ENCODE results near the gene OR6C74. TPM values are rescaled to one million over a fixed set of nuclear protein-coding genes. Genes with fewer than 3 reads are reported as not detected.

OR6C74 gene
- total RNA-seq, 1 experiment from 2014 or later, result not detected

DNA sequence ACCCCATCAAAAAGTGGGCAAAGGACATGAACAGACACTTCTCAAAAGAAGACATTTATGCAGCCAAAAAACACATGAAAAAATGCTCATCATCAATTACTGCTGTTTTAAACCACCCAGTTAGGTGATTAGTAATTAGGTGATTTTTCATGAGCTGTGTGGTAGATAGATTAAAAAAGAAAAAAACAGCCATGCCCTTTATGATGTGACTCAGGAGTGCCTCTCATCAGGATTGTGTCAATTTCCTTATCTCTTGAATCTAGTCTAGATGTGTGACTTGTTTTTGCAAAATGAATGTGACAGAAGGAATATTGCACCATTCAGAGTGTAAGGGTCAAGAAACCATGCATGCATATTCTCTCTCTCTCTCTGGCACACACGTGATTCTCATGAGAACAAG is 17.9 kb upstream of the OR6C74 start:
- no peak for ATAC-seq
- RAD21 ChIA-PET (ENCODE audit: low non-redundant PET in 1 of 2, low total read pairs in 2 of 2, uncharacterized antibody in 2 of 2, unreplicated experiment in 2 of 2), result no interaction called here
- BruUV-seq (replicated peaks), result no TSS peak
- CTCF ChIA-PET, result no interaction called here
- Histone ChIP-seq H3K9me2 (ENCODE audit: insufficient read depth) (no peaks in the 10 kb centered on the region), H4K20me1 (ENCODE audit: insufficient read depth) (no peaks in the 10 kb centered on the region), H3K4me1 (ENCODE audit: control insufficient read depth in 1 of 2, insufficient read depth in 2 of 2, low read length in 2 of 2) (no peaks in the 10 kb centered on the region), H2AFZ (ENCODE audit: low read depth, low read length, poor library complexity, severe bottlenecking) (no peak overlapping the region), H3K9ac (ENCODE audit: low read length) (no peak overlapping the region), H3K27me3 (ENCODE audit: insufficient read depth, low read length) (peaks cover 47% of the 10 kb centered on the region), H3K9me3 (ENCODE audit: control insufficient read depth in 1 of 2, insufficient read depth in 1 of 2, low read depth in 1 of 2, low read length in 2 of 2) (no peaks in the 10 kb centered on the region), H3K4me3 (replicated peaks in 1 of 2; ENCODE audit: low read depth in 1 of 2, low read length in 2 of 2) (no peak overlapping the region), H3K79me2 (ENCODE audit: insufficient read depth, low read length) (no peaks in the 10 kb centered on the region), H3K27ac (ENCODE audit: low read depth, low read length) (no peak overlapping the region), H3K36me3 (ENCODE audit: control insufficient read depth in 1 of 2, insufficient read depth in 2 of 2, low read length in 2 of 2) (no peaks in the 10 kb centered on the region), H3K4me2 (ENCODE audit: low read length) (no peak overlapping the region)
- intact Hi-C loops (cut with micrococcal nuclease), result no loop called here
- TF ChIP-seq CEBPB (IDR thresholded peaks at IDR 0.05; ENCODE audit: low read depth), result no peak
- TF ChIP-seq, protein P1, sequence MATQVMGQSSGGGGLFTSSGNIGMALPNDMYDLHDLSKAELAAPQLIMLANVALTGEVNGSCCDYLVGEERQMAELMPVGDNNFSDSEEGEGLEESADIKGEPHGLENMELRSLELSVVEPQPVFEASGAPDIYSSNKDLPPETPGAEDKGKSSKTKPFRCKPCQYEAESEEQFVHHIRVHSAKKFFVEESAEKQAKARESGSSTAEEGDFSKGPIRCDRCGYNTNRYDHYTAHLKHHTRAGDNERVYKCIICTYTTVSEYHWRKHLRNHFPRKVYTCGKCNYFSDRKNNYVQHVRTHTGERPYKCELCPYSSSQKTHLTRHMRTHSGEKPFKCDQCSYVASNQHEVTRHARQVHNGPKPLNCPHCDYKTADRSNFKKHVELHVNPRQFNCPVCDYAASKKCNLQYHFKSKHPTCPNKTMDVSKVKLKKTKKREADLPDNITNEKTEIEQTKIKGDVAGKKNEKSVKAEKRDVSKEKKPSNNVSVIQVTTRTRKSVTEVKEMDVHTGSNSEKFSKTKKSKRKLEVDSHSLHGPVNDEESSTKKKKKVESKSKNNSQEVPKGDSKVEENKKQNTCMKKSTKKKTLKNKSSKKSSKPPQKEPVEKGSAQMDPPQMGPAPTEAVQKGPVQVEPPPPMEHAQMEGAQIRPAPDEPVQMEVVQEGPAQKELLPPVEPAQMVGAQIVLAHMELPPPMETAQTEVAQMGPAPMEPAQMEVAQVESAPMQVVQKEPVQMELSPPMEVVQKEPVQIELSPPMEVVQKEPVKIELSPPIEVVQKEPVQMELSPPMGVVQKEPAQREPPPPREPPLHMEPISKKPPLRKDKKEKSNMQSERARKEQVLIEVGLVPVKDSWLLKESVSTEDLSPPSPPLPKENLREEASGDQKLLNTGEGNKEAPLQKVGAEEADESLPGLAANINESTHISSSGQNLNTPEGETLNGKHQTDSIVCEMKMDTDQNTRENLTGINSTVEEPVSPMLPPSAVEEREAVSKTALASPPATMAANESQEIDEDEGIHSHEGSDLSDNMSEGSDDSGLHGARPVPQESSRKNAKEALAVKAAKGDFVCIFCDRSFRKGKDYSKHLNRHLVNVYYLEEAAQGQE (IDR thresholded peaks at IDR 0.05; ENCODE audit: low read depth), result no peak
- TF ChIP-seq ZNF274 (IDR thresholded peaks at IDR 0.05; ENCODE audit: low read depth, low read length), result no peak
- no peak for TF ChIP-seq JUND (IDR thresholded peaks at IDR 0.05)
- TF ChIP-seq EZH2phosphoT487 (IDR thresholded peaks at IDR 0.05; ENCODE audit: borderline replicate concordance), result no peak
- TF ChIP-seq SRF (IDR thresholded peaks at IDR 0.05; ENCODE audit: low read depth), result no peak
- TF ChIP-seq MAX (IDR thresholded peaks at IDR 0.05), result no peak
- no peak for TF ChIP-seq EGR1 (IDR thresholded peaks at IDR 0.05; ENCODE audit: low read depth)
- TF ChIP-seq, protein P2, sequence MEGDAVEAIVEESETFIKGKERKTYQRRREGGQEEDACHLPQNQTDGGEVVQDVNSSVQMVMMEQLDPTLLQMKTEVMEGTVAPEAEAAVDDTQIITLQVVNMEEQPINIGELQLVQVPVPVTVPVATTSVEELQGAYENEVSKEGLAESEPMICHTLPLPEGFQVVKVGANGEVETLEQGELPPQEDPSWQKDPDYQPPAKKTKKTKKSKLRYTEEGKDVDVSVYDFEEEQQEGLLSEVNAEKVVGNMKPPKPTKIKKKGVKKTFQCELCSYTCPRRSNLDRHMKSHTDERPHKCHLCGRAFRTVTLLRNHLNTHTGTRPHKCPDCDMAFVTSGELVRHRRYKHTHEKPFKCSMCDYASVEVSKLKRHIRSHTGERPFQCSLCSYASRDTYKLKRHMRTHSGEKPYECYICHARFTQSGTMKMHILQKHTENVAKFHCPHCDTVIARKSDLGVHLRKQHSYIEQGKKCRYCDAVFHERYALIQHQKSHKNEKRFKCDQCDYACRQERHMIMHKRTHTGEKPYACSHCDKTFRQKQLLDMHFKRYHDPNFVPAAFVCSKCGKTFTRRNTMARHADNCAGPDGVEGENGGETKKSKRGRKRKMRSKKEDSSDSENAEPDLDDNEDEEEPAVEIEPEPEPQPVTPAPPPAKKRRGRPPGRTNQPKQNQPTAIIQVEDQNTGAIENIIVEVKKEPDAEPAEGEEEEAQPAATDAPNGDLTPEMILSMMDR (IDR thresholded peaks at IDR 0.05 in 2 of 3, conservative IDR thresholded peaks at IDR 0.05 in 1 of 3; ENCODE audit: borderline replicate concordance in 1 of 3, insufficient read depth in 1 of 3, low read depth in 2 of 3, low read length in 2 of 3), result no peak
- no peak for TF ChIP-seq FOSL1 (IDR thresholded peaks at IDR 0.05; ENCODE audit: low read depth)
- TF ChIP-seq CBX3 (IDR thresholded peaks at IDR 0.05; ENCODE audit: low read depth), result no peak
- no peak for DNase-seq (ENCODE audit: low read depth, low spot score)
- POLR2A ChIA-PET, result no interaction called here
